ENCODE measurements around the gene TYMS.

- TF ChIP-seq CTCF (conservative IDR thresholded peaks at IDR 0.05) (no peak), ZFX (IDR thresholded peaks at IDR 0.05) (no peak)
These were observed 30.2 kb upstream of the TYMS start for GRCh38 chr18:627231-627630.
